Activated CD8-positive, alpha-beta memory T cell treated with anti-CD3 and anti-CD28 coated beads, Interleukin-2, amount 50 U/mL, for 24 hours (primary cell): ENCODE measurements around the gene NDUFS8.

Experiments used
- DNase-seq: peaks from one replicate; pipeline ENCODE4 v3.0.0-alpha.2; 2020; ENCODE audit errors: extremely low read depth

The NDUFS8 gene

GRCh38 chr11:68049509-68050370, 19.3 kb downstream of the NDUFS8 start:
- DNase-seq, result no peak

GRCh38 chr11:68050371-68050841, 19.9 kb downstream of the NDUFS8 start:
- DNase-seq, result no peak

GRCh38 chr11:68051191-68052136, 21.0 kb downstream of the NDUFS8 start:
- DNase-seq, result no peak

GRCh38 chr11:68052137-68052873, 21.8 kb downstream of the NDUFS8 start:
- no peak for DNase-seq

GRCh38 chr11:68053117-68053516, 22.6 kb downstream of the NDUFS8 start:
- no peak for DNase-seq

GRCh38 chr11:68053981-68054812, 23.7 kb downstream of the NDUFS8 start:
- DNase-seq, result no peak

- DNase-seq, result no peak
Observed at GRCh38 chr11:68056317-68057285, 26.1 kb downstream of the NDUFS8 start.

GRCh38 chr11:68057807-68058206, 27.3 kb downstream of the NDUFS8 start:
- no peak for DNase-seq

- no peak for DNase-seq
Observed at GRCh38 chr11:68061508-68061907, 31.0 kb downstream of the NDUFS8 start.

- no peak for DNase-seq
Observed at GRCh38 chr11:68064926-68065325, 34.4 kb downstream of the NDUFS8 start.

GRCh38 chr11:68065841-68066240, 35.4 kb downstream of the NDUFS8 start:
- DNase-seq, result no peak

- DNase-seq, result no peak
Observed at GRCh38 chr11:68066742-68067141, 36.3 kb downstream of the NDUFS8 start.

GRCh38 chr11:68067991-68068390, 37.5 kb downstream of the NDUFS8 start:
- DNase-seq, result no peak

GRCh38 chr11:68071281-68072048, 41.0 kb downstream of the NDUFS8 start:
- no peak for DNase-seq

- DNase-seq, result no peak
Observed at GRCh38 chr11:68074584-68075352, 44.3 kb downstream of the NDUFS8 start.

GRCh38 chr11:68076371-68077042, 46.0 kb downstream of the NDUFS8 start:
- DNase-seq, result no peak
